B cell (primary cell): Measurements from ENCODE around the gene OGG1. TPM values are rescaled to one million over a fixed set of nuclear protein-coding genes. Genes with fewer than 3 reads are reported as not detected.

Source experiments
- ATAC-seq: fragments of 200-7000 bp; cut with Tn5 transposase; one replicate; pipeline ENCODE4 v1.10.0; 2021; ENCODE audit warnings: low read depth, mild to moderate bottlenecking, moderate number of reproducible peaks, moderate library complexity
- CTCF ChIA-PET: fragments of 350-600 bp; sonication (Branson Sonifier 250); formaldehyde crosslinking; loops from one replicate; lab custom pipeline; 2021; ENCODE audit warnings: antibody characterized with exemption, inconsistent platforms; lab: Charles Lee
- POLR2A ChIA-PET: fragments of 350-600 bp; sonication (Branson Sonifier 250); formaldehyde crosslinking; loops from one replicate; lab custom pipeline; 2021; ENCODE audit warnings: antibody characterized with exemption; lab: Charles Lee
- DNase-seq: peaks from one replicate; pipeline ENCODE4 v3.0.0; 2013
- H2AFZ ChIP-seq: 2 replicates; pipeline ENCODE4 v1.6.1; 2012; ENCODE audit warnings: mild to moderate bottlenecking, low read depth, low read length; ENCODE audit not compliant: insufficient read depth, poor library complexity, severe bottlenecking
- H3K27ac ChIP-seq, 2 donors: 1 replicate in 1 of 2; 2 replicates in 1 of 2; pipeline ENCODE4 v1.5.1; 2012 to 2013; ENCODE audit warnings: low read length in 2 of 2, mild to moderate bottlenecking in 2 of 2, moderate library complexity in 1 of 2
- H3K27me3 ChIP-seq, 4 experiments: fragments of 200-600 bp in 1 of 4; sonication (generic) in 1 of 4; replicated peaks in 1 of 4; 1 replicate in 2 of 4; 2 replicates in 2 of 4; pipeline versions ENCODE4 v1.6.1 to v1.7.0; 2013 to 2016; ENCODE audit warnings: low read length in 3 of 4, mild to moderate bottlenecking in 2 of 4, mixed read lengths in 1 of 4, moderate library complexity in 1 of 4; ENCODE audit not compliant: insufficient read depth in 4 of 4, control insufficient read depth in 3 of 4; ENCODE audit errors: control extremely low read depth in 1 of 4
- H3K36me3 ChIP-seq, 2 experiments: replicated peaks in 1 of 2; 1 replicate in 1 of 2; 2 replicates in 1 of 2; pipeline versions ENCODE4 v1.6.1 to v1.7.1; 2013; ENCODE audit warnings: low read length in 1 of 2; ENCODE audit not compliant: insufficient read depth in 2 of 2, control insufficient read depth in 1 of 2; ENCODE audit errors: control extremely low read depth in 1 of 2, extremely low read depth in 1 of 2
- H3K4me1 ChIP-seq, 2 donors: fragments of 200-600 bp in 1 of 2; sonication (generic) in 1 of 2; 1 replicate in 1 of 2; 2 replicates in 1 of 2; pipeline versions ENCODE4 v1.5.1 to v1.6.1; 2013 to 2017; ENCODE audit warnings: low read length in 2 of 2; ENCODE audit not compliant: control insufficient read depth in 2 of 2, insufficient read depth in 2 of 2
- H3K4me2 ChIP-seq: replicated peaks from 2 replicates; pipeline ENCODE3; 2012; ENCODE audit warnings: mild to moderate bottlenecking, low read depth, low read length; ENCODE audit not compliant: poor library complexity, severe bottlenecking
- H3K4me3 ChIP-seq, 5 experiments: fragments of 200-600 bp in 1 of 5; sonication (generic) in 1 of 5; 1 replicate in 3 of 5; 2 replicates in 2 of 5; pipeline versions ENCODE4 v1.5.1 to v1.7.0; 2011 to 2016; ENCODE audit warnings: low read length in 4 of 5, mild to moderate bottlenecking in 4 of 5, low read depth in 2 of 5, control low read depth in 1 of 5, moderate library complexity in 1 of 5; ENCODE audit not compliant: insufficient read depth in 1 of 5; ENCODE audit errors: control extremely low read depth in 1 of 5, extremely low read depth in 1 of 5
- H3K79me2 ChIP-seq: fragments of 200-600 bp; sonication (generic); one replicate; pipeline ENCODE4 v1.6.0; 2016; ENCODE audit warnings: low read length; ENCODE audit not compliant: control insufficient read depth, insufficient read depth
- H3K9ac ChIP-seq: fragments of 200-600 bp; sonication (generic); 2 replicates; pipeline ENCODE4 v1.6.1; 2017; ENCODE audit warnings: mild to moderate bottlenecking, low read length, moderate library complexity
- H3K9me3 ChIP-seq, 3 donors: one replicate each; pipeline versions ENCODE4 v1.6.1 to v1.7.1; 2013; ENCODE audit warnings: low read length in 2 of 3; ENCODE audit not compliant: control insufficient read depth in 2 of 3, insufficient read depth in 1 of 3; ENCODE audit errors: control extremely low read depth in 1 of 3
- H4K20me1 ChIP-seq: 2 replicates; pipeline ENCODE4 v1.6.0; 2012; ENCODE audit warnings: mild to moderate bottlenecking, low read length; ENCODE audit not compliant: insufficient read depth, control insufficient read depth, poor library complexity, severe bottlenecking
- H3K27ac Mint-ChIP-seq: one replicate; pipeline ENCODE4 v1.8.0; 2021; ENCODE audit warnings: mixed read lengths
- H3K27me3 Mint-ChIP-seq: one replicate; pipeline ENCODE4 v1.8.0; 2021; ENCODE audit warnings: mixed read lengths
- H3K4me1 Mint-ChIP-seq: one replicate; pipeline ENCODE4 v1.8.0; 2021; ENCODE audit warnings: mixed read lengths
- H3K4me3 Mint-ChIP-seq: one replicate; pipeline ENCODE4 v1.8.0; 2021; ENCODE audit warnings: mixed read lengths
- H3K9me3 Mint-ChIP-seq: one replicate; pipeline ENCODE4 v1.8.0; 2022; ENCODE audit warnings: mixed read lengths; ENCODE audit not compliant: insufficient read depth
- CTCF ChIP-seq: fragments of 200-600 bp; IDR thresholded peaks from one replicate; pipeline ENCODE4 v1.8.0; 2022; ENCODE audit warnings: antibody characterized with exemption, mild to moderate bottlenecking
- EZH2 ChIP-seq: IDR thresholded peaks from 2 replicates; pipeline ENCODE4 v1.6.1; 2012; ENCODE audit warnings: borderline replicate concordance, low read depth, mild to moderate bottlenecking, moderate library complexity, low read length; ENCODE audit not compliant: insufficient read depth, poor library complexity, severe bottlenecking
- WGBS: methylation state at CpG from one replicate; pipeline ENCODE4 v1.1.5; 2013; ENCODE audit warnings: missing lambda C conversion rate; ENCODE audit not compliant: insufficient coverage; 5-methylcytosine and 5-hydroxymethylcytosine counted together
- intact Hi-C: fragments of 100-400 bp; cut with micrococcal nuclease; formaldehyde crosslinking; loops from one replicate; pipeline ENCODE4 v1.10.0; 2022
- polyA plus RNA-seq: library from polyadenylated mRNA; depleted of rRNA; stranded (reverse); fragments of >200 nt; gene quantifications from 2 replicates; pipeline ENCODE4 v1.2.3, GENCODE V29; 2012
- total RNA-seq, 2 donors: library from RNA; stranded (reverse); fragments of 120-200 nt in 1 of 2; gene quantifications; 1 replicate in 1 of 2; 2 replicates in 1 of 2; pipeline versions ENCODE4 v1.2.3 to v1.2.4, GENCODE V29; 2013 to 2022

OGG1 gene
- total and polyA plus RNA-seq, 2 donors (not counting 1 experiment from before 2014, with no cell fraction given): 45.6 to 81.6 TPM

- H3K9ac ChIP-seq: no peak overlapping the region
- ChIA-PET CTCF (interaction anchor here (0.8 to 4.3 kb wide), 7 partner anchors 9 to 375 kb away, joined by 3 to 28 read pairs (median 6); partner anchors contain the start of genes ARPC4 and TADA3), POLR2A (no interaction called here)
- no peak overlapping the region for H3K4me3 ChIP-seq
- no peak for ATAC-seq
- peaks cover 0 to 4% of the 10 kb centered on the region in 2 experiments for H3K36me3 ChIP-seq
- TF ChIP-seq EZH2 (no peak), CTCF (no peak)
- Mint-ChIP-seq H3K4me3 (peak overlapping the region; percentile 37), H3K9me3 (no peaks in the 10 kb centered on the region), H3K27me3 (no peaks in the 10 kb centered on the region), H3K27ac (no peak overlapping the region), H3K4me1 (peaks cover 47% of the 10 kb centered on the region)
- H3K79me2 ChIP-seq: peaks cover 37% of the 10 kb centered on the region
- intact Hi-C loops: no loop called here
- H3K27me3 ChIP-seq: no peaks in the 10 kb centered on the region
- peaks cover 18% of the 10 kb centered on the region for H4K20me1 ChIP-seq
- H2AFZ ChIP-seq: no peak overlapping the region
- no peak overlapping the region for H3K4me2 ChIP-seq
- H3K9me3 ChIP-seq: no peaks in the 10 kb centered on the region
- 97% methylated on average over 9 of the region's 10 CpGs for WGBS
- H3K4me1 ChIP-seq: peaks cover 28 to 36% of the 10 kb centered on the region in 2 donors
- DNase-seq: no peak
- H3K27ac ChIP-seq: no peak overlapping the region
Observed at GRCh38 chr3:9729419-9729818, 20.3 kb upstream of the OGG1 start.

GRCh38 chr3:9730657-9731205, 19.0 kb upstream of the OGG1 start:
- peaks cover 18% of the 10 kb centered on the region for H4K20me1 ChIP-seq
- peak overlapping the region; percentile 97 for H3K4me2 ChIP-seq
- H3K9me3 ChIP-seq: no peaks in the 10 kb centered on the region
- no peak for DNase-seq
- peak; percentile 39 for ATAC-seq
- CTCF ChIA-PET: interaction anchor here (0.7 to 4.4 kb wide), 6 partner anchors 9 to 592 kb away, joined by 3 to 17 read pairs (median 4); partner anchors contain the start of gene OGG1
- intact Hi-C loops: loop anchor here (1.0 to 10.0 kb wide), 13 partner anchors 19 to 767 kb away; partner anchors contain the start of genes BRK1, CRELD1, FANCD2 and JAGN1
- H3K4me1 Mint-ChIP-seq: peaks cover 56% of the 10 kb centered on the region
- peaks cover 3 to 13% of the 10 kb centered on the region in 2 experiments for H3K36me3 ChIP-seq
- H2AFZ ChIP-seq: peak overlapping the region; percentile 88
- peak overlapping the region; percentile 97 for H3K4me3 Mint-ChIP-seq
- H3K4me1 ChIP-seq: peaks cover 28 to 36% of the 10 kb centered on the region in 2 donors
- WGBS: 2% methylated on average over 14 of the region's 17 CpGs
- no peaks in the 10 kb centered on the region for H3K27me3 Mint-ChIP-seq
- peak overlapping the region; percentile 84 for H3K9ac ChIP-seq
- peak overlapping the region; percentile 76 to 93 (median 81) for H3K4me3 ChIP-seq
- no peaks in the 10 kb centered on the region for H3K27me3 ChIP-seq
- no peaks in the 10 kb centered on the region for H3K9me3 Mint-ChIP-seq
- POLR2A ChIA-PET: interaction anchor here (0.6 to 2.2 kb wide), 8 partner anchors 9 to 367 kb away, joined by 3 to 18 read pairs (median 6); partner anchors contain the start of genes ARPC4, JAGN1, OGG1 and SETD5
- H3K79me2 ChIP-seq: peaks cover 37% of the 10 kb centered on the region
- TF ChIP-seq EZH2 (no peak), CTCF (no peak)
- H3K27ac Mint-ChIP-seq: peak overlapping the region; percentile 97
- H3K27ac ChIP-seq: peak overlapping the region; percentile 32 to 61
